ENCODE data around the gene GSTT2. TPM values are rescaled to one million over a fixed set of nuclear protein-coding genes. Genes with fewer than 3 reads are reported as not detected.
"Not testable (repeated sequence)": the region's sequence is repeated elsewhere in the genome, so short reads cannot be mapped to it uniquely, and the experiment has no call there.

Gene GSTT2
- under 1 TPM in 2 of 4 donors, not detected in 2; 0.39 to 0.66 TPM for total RNA-seq

GRCh38 chr22:23979557-23980240 lies at the start of gene GSTT2:
GSTT2 (plus strand) TSS chr22:23980134.
- not testable (repeated sequence) for H3K27me3 ChIP-seq; H3K4me1 ChIP-seq; DNase-seq (ENCODE audit: low spot score in 2 of 2); H3K36me3 ChIP-seq; H3K4me3 ChIP-seq; H3K9me3 ChIP-seq; H3K27ac ChIP-seq
- WGBS, 2 donors, result no CpG with 5 or more reads among the region's 41 CpGs

- H3K27ac ChIP-seq, result no peak overlapping the region
- WGBS, 2 donors, result 68 to 78% methylated on average over 5 of the region's 5 CpGs
- no peaks in the 10 kb centered on the region for H3K36me3 ChIP-seq
- H3K27me3 ChIP-seq, result no peaks in the 10 kb centered on the region
- no peaks in the 10 kb centered on the region for H3K9me3 ChIP-seq
- no peak for DNase-seq (ENCODE audit: low spot score in 2 of 2)
- H3K4me3 ChIP-seq, result no peak overlapping the region
- no peaks in the 10 kb centered on the region for H3K4me1 ChIP-seq
- TF ChIP-seq CTCF (IDR thresholded peaks at IDR 0.05) (no peak), EP300 (IDR thresholded peaks at IDR 0.05) (no peak), POLR2A (IDR thresholded peaks at IDR 0.05) (no peak)
Measured at GRCh38 chr22:23938328-23939016, 41.5 kb upstream of the GSTT2 start.

- no peaks in the 10 kb centered on the region for H3K36me3 ChIP-seq
- DNase-seq (ENCODE audit: low spot score in 2 of 2), result no peak
Measured at GRCh38 chr22:23939017-23939357, 40.9 kb upstream of the GSTT2 start.

GRCh38 chr22:23940166-23940565 lies 39.8 kb upstream of the GSTT2 start:
- H3K27me3 ChIP-seq; H3K4me1 ChIP-seq; DNase-seq (ENCODE audit: low spot score in 2 of 2); H3K9me3 ChIP-seq; H3K27ac ChIP-seq; H3K36me3 ChIP-seq; H3K4me3 ChIP-seq: not testable (repeated sequence)
- WGBS, 2 donors, result no CpG with 5 or more reads among the region's 14 CpGs

More at GRCh38 chr22:23939017-23939357, 40.9 kb upstream of the GSTT2 start:
- Histone ChIP-seq H3K4me3 (no peak overlapping the region), H3K9me3 (no peaks in the 10 kb centered on the region), H3K4me1 (no peaks in the 10 kb centered on the region), H3K27ac (no peak overlapping the region), H3K27me3 (no peaks in the 10 kb centered on the region)
- 59 to 100% methylated on average over 1 to 3 of the region's 3 CpGs for WGBS, 2 donors
- TF ChIP-seq CTCF (IDR thresholded peaks at IDR 0.05), result no peak
- no peak for TF ChIP-seq EP300 (IDR thresholded peaks at IDR 0.05)
- no peak for TF ChIP-seq POLR2A (IDR thresholded peaks at IDR 0.05)

GRCh38 chr22:23947391-23947790 lies 32.5 kb upstream of the GSTT2 start:
- H3K27ac ChIP-seq; H3K4me1 ChIP-seq; H3K27me3 ChIP-seq; DNase-seq (ENCODE audit: low spot score in 2 of 2); H3K4me3 ChIP-seq; H3K36me3 ChIP-seq; H3K9me3 ChIP-seq: not testable (repeated sequence)
- no CpG with 5 or more reads among the region's 3 CpGs for WGBS, 2 donors

GRCh38 chr22:23949764-23950163 lies 30.2 kb upstream of the GSTT2 start:
- H3K27me3 ChIP-seq; DNase-seq (ENCODE audit: low spot score in 2 of 2); H3K27ac ChIP-seq; H3K4me1 ChIP-seq; H3K9me3 ChIP-seq; H3K36me3 ChIP-seq; H3K4me3 ChIP-seq: not testable (repeated sequence)
- 83 to 86% methylated on average over 18 of the region's 18 CpGs for WGBS, 2 donors

GRCh38 chr22:23951383-23951782 lies 28.6 kb upstream of the GSTT2 start:
- H3K4me3 ChIP-seq, H3K36me3 ChIP-seq: not testable (repeated sequence)

GRCh38 chr22:23952794-23953405 lies 27.0 kb upstream of the GSTT2 start:
- not testable (repeated sequence) for H3K27me3 ChIP-seq; H3K4me1 ChIP-seq; H3K9me3 ChIP-seq; H3K4me3 ChIP-seq; H3K36me3 ChIP-seq; H3K27ac ChIP-seq; DNase-seq (ENCODE audit: low spot score in 2 of 2)
- WGBS, 2 donors, result 68 to 71% methylated on average over 11 of the region's 11 CpGs

More at GRCh38 chr22:23951383-23951782, 28.6 kb upstream of the GSTT2 start:
- WGBS, 2 donors, result 95 to 100% methylated on average over 1 to 2 of the region's 2 CpGs
- not testable (repeated sequence) for H3K27me3 ChIP-seq; H3K9me3 ChIP-seq; H3K4me1 ChIP-seq; H3K27ac ChIP-seq; DNase-seq (ENCODE audit: low spot score in 2 of 2)

DNA sequence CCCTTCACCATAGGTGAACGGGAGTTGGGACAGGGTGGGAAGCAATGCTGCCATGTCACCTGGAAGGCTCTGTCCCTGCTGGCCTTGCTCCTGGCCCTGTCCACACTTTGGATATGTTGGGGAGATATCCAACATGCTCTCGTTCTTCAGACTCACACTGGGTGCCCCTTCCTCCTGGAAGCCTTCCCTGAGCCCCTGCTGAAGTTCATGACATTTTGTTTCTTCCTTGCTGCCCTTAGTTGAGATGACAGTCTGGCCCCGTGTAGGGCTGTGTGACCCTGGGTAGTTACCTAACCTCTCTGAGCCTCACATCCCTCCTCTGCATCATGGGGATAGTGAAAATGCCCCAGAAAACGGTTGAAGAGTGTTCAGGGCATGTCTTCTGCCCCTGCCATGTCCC lies 26.4 kb upstream of the GSTT2 start:
- 66 to 70% methylated on average over 4 of the region's 4 CpGs for WGBS, 2 donors
- not testable (repeated sequence) for H3K36me3 ChIP-seq; DNase-seq (ENCODE audit: low spot score in 2 of 2); H3K4me3 ChIP-seq; H3K27me3 ChIP-seq; H3K4me1 ChIP-seq; H3K27ac ChIP-seq; H3K9me3 ChIP-seq

DNA sequence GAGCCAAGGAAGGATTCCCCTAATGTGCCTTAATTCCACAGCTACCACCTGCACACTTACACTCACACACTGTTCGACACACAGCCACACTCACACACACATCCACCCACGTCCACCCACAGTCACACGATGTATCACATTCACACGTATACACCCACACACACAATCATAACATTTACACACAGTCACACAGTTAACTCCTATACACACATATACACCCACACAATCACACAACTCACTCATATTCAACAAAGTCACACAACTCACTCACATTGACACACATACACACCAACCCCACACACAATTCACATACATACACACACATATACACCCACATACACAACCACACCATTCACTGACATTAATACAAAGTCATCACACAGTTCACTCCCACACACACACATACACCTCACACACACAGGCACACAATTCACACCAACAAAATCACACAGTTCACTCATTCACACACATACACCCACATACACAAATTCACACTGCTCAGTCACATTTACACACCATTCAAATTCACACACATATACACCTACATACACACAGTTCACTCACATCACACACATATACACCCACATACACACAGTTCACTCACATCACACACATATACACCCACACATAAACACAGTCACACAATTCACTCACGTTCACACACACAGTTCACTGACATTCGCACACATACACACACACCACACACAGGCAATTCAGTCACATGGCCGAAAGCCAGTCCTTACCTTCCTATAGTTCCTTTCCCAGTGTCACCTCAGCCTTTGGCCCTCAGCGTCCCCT lies 25.5 kb upstream of the GSTT2 start:
- not testable (repeated sequence) for H3K27me3 ChIP-seq; DNase-seq (ENCODE audit: low spot score in 2 of 2); H3K4me3 ChIP-seq; H3K9me3 ChIP-seq; H3K27ac ChIP-seq; H3K4me1 ChIP-seq; H3K36me3 ChIP-seq
- 67 to 70% methylated on average over 8 of the region's 8 CpGs for WGBS, 2 donors

- 57 to 74% methylated on average over 5 of the region's 6 CpGs for WGBS, 2 donors
- not testable (repeated sequence) for H3K9me3 ChIP-seq
Measured at GRCh38 chr22:23954991-23955305, 25.0 kb upstream of the GSTT2 start.

More at GRCh38 chr22:23954991-23955305, 25.0 kb upstream of the GSTT2 start:
- H3K4me1 ChIP-seq; H3K27ac ChIP-seq; H3K4me3 ChIP-seq; H3K27me3 ChIP-seq; DNase-seq (ENCODE audit: low spot score in 2 of 2); H3K36me3 ChIP-seq: not testable (repeated sequence)
